Omental fat pad (tissue), 4 donors: ENCODE data around the gene STIP1. TPM values are rescaled to one million over a fixed set of nuclear protein-coding genes. Genes with fewer than 3 reads are reported as not detected.

ENCODE experiments used
- ATAC-seq: fragments of 150-250 bp; one replicate; pipeline ENCODE4 v1.9.1; 2016; ENCODE audit warnings: mild to moderate bottlenecking, moderate library complexity; ENCODE audit not compliant: low FRiP score
- DNase-seq: peaks from one replicate; pipeline ENCODE4 v3.0.0-alpha.2; 2019; ENCODE audit warnings: low spot score
- total RNA-seq, 4 donors: library from RNA; depleted of rRNA; stranded (reverse); fragments of >200 nt; gene quantifications; one replicate each; pipeline ENCODE4 v1.1.0, GENCODE V29; 2016
- TF ChIP-seq, protein P1 (sequence below), 3 donors: fragments of 450-650 bp; IDR thresholded peaks; one replicate each; pipeline ENCODE4 v1.5.1; 2016 to 2017; ENCODE audit warnings: antibody characterized with exemption in 3 of 3, mild to moderate bottlenecking in 3 of 3, moderate library complexity in 2 of 3

STIP1 gene
- total RNA-seq, 4 donors from 2014 or later, result 73.0 to 174 (median 135) TPM

DNA sequence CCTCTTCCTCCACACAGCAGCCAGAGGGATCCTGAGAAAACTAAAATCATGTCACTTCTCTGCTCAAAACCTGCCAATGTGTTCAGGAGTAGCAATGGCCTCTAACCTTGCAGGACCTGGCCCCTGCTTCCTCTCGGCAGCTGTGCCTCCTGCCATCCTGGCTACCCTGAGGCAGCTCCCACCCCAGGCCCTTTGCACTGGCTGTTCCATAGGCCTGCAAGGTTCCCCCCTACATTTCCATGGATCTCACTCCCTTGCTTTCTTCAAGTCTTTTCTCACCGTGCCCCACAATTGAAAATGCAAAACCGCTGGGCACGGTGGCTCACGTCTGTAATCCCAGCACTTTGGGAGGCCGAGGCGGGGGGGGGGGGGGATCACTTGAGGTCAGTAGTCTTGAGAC is 2.1 kb upstream of the STIP1 start:
- TF ChIP-seq, protein P1, sequence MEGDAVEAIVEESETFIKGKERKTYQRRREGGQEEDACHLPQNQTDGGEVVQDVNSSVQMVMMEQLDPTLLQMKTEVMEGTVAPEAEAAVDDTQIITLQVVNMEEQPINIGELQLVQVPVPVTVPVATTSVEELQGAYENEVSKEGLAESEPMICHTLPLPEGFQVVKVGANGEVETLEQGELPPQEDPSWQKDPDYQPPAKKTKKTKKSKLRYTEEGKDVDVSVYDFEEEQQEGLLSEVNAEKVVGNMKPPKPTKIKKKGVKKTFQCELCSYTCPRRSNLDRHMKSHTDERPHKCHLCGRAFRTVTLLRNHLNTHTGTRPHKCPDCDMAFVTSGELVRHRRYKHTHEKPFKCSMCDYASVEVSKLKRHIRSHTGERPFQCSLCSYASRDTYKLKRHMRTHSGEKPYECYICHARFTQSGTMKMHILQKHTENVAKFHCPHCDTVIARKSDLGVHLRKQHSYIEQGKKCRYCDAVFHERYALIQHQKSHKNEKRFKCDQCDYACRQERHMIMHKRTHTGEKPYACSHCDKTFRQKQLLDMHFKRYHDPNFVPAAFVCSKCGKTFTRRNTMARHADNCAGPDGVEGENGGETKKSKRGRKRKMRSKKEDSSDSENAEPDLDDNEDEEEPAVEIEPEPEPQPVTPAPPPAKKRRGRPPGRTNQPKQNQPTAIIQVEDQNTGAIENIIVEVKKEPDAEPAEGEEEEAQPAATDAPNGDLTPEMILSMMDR (IDR thresholded peaks at IDR 0.05), result no peak
- DNase-seq (no peak), ATAC-seq (no peak)

DNA sequence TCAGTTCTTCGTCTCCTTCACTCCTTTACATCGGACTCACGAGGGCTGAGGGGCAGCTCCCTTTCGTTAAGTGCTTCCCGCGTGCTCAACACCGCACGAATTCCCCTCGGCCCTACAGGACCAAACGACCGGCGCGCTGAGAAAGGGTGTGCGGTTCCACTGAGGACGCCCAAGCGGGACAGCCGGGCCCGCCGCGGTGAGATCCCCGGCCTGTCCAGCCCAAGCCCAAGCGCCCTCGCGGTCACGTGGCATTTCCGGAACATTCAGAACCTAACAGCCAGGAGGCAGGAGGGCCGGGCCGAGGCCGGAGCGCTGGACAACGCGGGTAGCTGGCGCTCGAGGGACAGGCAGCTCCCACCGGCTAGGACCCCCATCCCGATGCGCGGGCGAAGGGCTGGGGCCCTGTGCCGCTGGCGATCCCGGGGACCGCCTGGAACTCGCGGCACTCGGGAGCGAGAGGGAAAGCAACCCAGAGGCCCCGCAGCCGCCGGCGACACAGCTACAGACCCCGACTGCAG is 737 bp upstream of the STIP1 start:
- TF ChIP-seq, protein P1 (IDR thresholded peaks at IDR 0.05), result no peak
- ATAC-seq (peak; percentile 58), DNase-seq (peak; percentile 65)

DNA sequence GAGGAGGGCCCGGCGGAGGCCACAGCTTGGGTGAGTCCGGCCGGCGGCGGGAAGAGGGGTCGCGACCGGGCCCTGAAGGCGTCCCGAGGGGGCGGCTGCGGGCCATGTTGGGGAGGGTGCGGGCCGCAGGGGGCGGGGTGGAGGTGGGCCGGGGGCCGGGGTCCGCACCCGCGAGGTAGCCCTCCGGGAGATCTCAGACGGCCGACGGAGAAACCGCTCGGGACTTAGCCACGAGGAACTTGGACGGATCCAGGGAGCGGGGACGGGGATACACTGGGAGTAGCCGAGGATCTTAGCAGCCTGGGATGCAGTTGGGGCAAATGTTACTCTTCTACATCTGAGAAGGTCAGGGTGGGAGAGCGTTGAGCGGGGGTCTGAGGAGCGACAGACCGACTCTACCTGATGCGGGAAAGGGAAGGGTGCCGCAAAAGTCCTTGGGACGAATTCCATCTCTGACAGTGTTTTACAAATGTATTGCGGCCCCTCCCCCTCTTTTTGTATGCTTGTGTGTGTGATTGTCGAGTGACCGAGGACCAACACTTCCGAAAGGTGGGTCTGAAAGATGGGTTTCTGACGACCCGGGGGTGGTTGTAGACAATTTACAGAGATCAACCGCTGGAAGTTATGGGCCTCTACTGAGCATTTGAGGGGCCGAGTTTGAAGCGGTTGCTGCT is 658 bp downstream of the STIP1 start:
- DNase-seq (no peak), ATAC-seq (no peak)
- TF ChIP-seq, protein P1 (IDR thresholded peaks at IDR 0.05), result no peak

DNA sequence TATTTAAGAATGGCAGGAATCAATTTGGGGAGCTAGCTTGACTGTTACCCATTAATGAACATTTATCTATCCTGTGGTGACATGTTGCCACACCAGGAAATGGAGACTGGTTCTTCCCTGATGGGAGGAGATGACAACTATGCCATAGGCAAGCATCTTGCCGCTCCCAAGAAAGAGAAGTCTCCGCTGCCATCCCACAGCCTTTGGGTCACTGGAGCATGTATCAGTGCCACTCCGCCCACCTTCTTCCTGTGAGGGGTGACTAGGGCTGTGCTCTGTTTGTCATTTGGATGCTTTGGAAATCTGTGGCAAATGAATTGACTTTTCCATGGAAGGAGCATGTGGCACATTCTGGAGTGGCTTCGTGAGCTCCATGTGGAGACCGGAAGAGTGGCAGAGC is 6.5 kb downstream of the STIP1 start:
- TF ChIP-seq, protein P1 (IDR thresholded peaks at IDR 0.05), result no peak
- no peak for DNase-seq
- ATAC-seq, result no peak

DNA sequence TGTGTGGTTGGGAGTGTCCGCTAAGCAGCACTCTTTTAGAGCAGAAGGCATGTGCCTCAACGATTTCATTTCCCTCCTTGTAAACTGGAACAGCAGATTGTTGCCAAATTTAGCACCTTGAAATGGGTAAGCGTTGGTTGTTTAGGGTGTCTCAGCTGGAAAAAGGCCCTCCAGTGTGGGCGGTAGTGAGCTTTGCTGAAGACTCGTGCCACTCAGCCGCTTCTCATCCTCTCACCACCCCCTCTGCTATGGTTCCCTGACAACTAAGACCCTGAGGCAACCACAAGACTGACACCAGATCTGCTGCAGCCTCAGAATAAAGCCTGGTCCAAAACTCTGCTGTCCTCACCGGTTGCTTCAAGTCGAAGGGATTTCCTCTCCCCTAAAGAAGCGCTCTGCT is 10.7 kb downstream of the STIP1 start:
- DNase-seq (no peak), ATAC-seq (no peak)
- TF ChIP-seq, protein P1 (IDR thresholded peaks at IDR 0.05), result no peak

DNA sequence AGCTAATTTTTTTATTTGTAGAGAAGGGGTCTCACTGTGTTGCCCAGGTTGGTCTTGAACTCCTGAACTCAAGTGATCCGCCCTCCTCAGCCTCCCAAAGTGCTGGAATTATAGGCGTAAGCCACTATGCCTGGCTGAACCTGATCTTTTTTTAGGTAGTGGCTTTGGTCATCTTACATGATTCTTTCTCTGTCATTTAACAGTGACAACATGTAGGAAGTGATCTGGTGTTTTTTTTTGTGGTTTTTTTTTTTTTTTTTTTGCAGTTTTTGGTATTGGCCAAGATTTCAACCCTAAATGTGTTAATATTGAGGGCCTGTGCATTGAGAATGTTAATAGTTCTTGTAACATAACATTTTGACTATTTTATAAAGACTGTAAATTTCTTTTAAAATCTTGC is 12.5 kb downstream of the STIP1 start:
- TF ChIP-seq, protein P1 (IDR thresholded peaks at IDR 0.05), result no peak
- no peak for ATAC-seq
- DNase-seq, result no peak

DNA sequence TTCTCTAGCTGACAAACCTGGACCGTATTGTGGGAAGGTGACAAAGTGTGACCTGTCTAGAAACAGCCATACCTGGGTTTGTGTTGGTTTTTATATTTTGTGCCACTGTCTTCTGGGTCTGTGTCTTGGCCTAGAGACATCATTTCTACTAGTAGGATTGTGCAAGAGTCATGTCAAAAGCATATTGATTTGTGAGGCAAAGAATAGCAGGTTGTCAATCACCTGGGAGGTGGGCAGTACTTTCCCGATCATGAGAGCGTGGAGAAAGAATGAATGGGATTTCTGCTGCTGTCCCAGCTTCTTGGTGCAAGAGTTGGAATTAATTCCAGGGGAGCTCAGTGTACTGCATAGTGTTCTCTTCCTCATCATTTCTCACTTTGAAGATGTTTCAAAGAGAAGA is 15.6 kb downstream of the STIP1 start:
- ATAC-seq (no peak), DNase-seq (no peak)
- TF ChIP-seq, protein P1 (IDR thresholded peaks at IDR 0.05), result no peak
